ENCODE data around the gene CHMP4B.

- TF ChIP-seq CTCF (IDR thresholded peaks at IDR 0.05) (no peak), REST (IDR thresholded peaks at IDR 0.05; ENCODE audit: insufficient read depth in 1 of 2, low read depth in 2 of 2, low read length in 1 of 2) (no peak)
These were observed 23.8 kb upstream of the CHMP4B start for GRCh38 chr20:33787253-33787891.
